BLaER1 treated with 17β-estradiol and CSF1 and Interleukin-3, amounts not matched to agents 10 nM and 100 nM (cell line): ENCODE data around the gene LRRK1.

Experiments used
- H3K27ac ChIP-seq, 11 experiments: shearing (Covaris generic); formaldehyde crosslinking; 2 replicates each; pipeline ENCODE4 v1.8.1; 2022
- H3K27me3 ChIP-seq, 11 experiments: shearing (Covaris generic); formaldehyde crosslinking; 2 replicates each; pipeline ENCODE4 v1.8.1; 2022
- H3K36me3 ChIP-seq, 11 experiments: shearing (Covaris generic); formaldehyde crosslinking; 2 replicates each; pipeline ENCODE4 v1.8.1; 2022
- H3K4me1 ChIP-seq, 10 experiments: shearing (Covaris generic); formaldehyde crosslinking; 2 replicates each; pipeline ENCODE4 v1.8.1; 2022
- H3K4me2 ChIP-seq, 11 experiments: shearing (Covaris generic); formaldehyde crosslinking; 2 replicates each; pipeline ENCODE4 v1.8.1; 2022
- H3K4me3 ChIP-seq, 10 experiments: shearing (Covaris generic); formaldehyde crosslinking; 2 replicates each; pipeline ENCODE4 v1.8.1; 2022
- H3K9ac ChIP-seq, 11 experiments: shearing (Covaris generic); formaldehyde crosslinking; 2 replicates each; pipeline ENCODE4 v1.8.1; 2022
- H3K9me3 ChIP-seq, 11 experiments: shearing (Covaris generic); formaldehyde crosslinking; replicated peaks in 1 of 11; 2 replicates each; pipeline ENCODE4 v1.8.1; 2022
- H4K20me1 ChIP-seq, 11 experiments: shearing (Covaris generic); formaldehyde crosslinking; 2 replicates each; pipeline ENCODE4 v1.8.1; 2022
- Cebpa-rat ChIP-seq, 11 experiments: shearing (Covaris generic); IDR thresholded peaks; 2 replicates each; pipeline ENCODE4 v1.8.1; 2022

Gene LRRK1

GRCh38 chr15:101010781-101011180 is 91.6 kb downstream of the LRRK1 start:
- Histone ChIP-seq H3K9me3 (peaks cover 0 to under 1% (median 0%) of the 10 kb centered on the region in 11 experiments; a peak in 2 of 22 replicates), H3K4me3 (no peak overlapping the region), H3K4me1 (peaks cover 11 to 30% (median 22%) of the 10 kb centered on the region in 10 experiments; a peak in 19 of 20 replicates), H3K27ac (no peak overlapping the region), H4K20me1 (peaks cover 0 to 25% (median 0%) of the 10 kb centered on the region in 11 experiments; a peak in 3 of 22 replicates), H3K36me3 (no peaks in the 10 kb centered on the region), H3K27me3 (peaks cover 0 to 18% (median 0%) of the 10 kb centered on the region in 11 experiments; a peak in 5 of 22 replicates), H3K9ac (no peak overlapping the region), H3K4me2 (no peak overlapping the region)
- no peak for TF ChIP-seq Cebpa-rat (IDR thresholded peaks at IDR 0.05)

DNA sequence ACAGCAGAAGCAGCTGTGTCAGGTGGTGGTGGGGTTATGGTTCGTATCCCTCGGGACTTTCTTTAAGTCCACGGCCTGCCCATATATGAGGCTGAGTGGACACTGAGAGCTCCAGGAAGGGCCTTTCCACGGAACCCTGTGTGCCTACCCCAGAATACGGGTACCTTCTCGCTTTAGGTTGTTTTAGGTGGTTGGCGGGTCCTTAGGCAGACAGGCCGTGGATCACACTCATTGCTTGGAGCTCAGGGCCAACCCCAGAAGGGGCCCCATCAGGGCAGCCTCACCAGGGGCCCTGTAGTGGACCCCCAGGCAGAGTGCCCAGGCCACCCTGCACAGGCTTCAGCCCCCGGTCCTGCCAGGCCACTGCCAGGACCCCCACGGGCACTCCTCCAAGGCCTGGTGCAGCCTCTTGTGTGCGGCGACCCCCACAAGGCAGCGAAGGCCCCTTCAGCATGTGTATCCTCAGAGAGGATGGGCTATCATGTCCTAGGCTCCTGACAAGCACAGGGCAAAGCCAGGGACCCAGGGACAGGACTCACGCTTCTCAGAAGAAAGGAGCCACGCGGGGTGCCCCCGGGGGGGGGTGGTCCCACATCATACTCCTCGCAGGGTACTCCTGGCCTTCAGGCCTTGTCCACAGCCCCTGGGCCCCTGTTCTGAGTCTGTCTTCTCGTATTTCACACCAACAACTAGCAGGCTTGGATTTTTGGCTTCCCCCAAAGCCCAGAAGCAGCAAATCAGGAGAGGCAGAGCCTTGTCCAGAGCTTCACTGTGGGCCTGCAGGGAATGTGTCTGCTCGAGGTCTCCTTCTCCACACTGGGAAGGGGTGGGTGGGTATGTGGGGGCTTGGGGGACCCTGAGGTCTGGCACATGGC is 93.4 kb downstream of the LRRK1 start:
- Histone ChIP-seq H3K9ac (no peak overlapping the region), H3K27me3 (peaks cover 0 to 21% (median 0%) of the 10 kb centered on the region in 11 experiments; a peak in 6 of 22 replicates), H3K9me3 (no peaks in the 10 kb centered on the region), H4K20me1 (peaks cover 0 to 20% (median 0%) of the 10 kb centered on the region in 11 experiments; a peak in 3 of 22 replicates), H3K4me2 (no peak overlapping the region), H3K4me1 (peaks cover 12 to 37% (median 27%) of the 10 kb centered on the region in 10 experiments), H3K36me3 (no peaks in the 10 kb centered on the region), H3K27ac (no peak overlapping the region), H3K4me3 (no peak overlapping the region)
- TF ChIP-seq Cebpa-rat (IDR thresholded peaks at IDR 0.05) = no peak

DNA sequence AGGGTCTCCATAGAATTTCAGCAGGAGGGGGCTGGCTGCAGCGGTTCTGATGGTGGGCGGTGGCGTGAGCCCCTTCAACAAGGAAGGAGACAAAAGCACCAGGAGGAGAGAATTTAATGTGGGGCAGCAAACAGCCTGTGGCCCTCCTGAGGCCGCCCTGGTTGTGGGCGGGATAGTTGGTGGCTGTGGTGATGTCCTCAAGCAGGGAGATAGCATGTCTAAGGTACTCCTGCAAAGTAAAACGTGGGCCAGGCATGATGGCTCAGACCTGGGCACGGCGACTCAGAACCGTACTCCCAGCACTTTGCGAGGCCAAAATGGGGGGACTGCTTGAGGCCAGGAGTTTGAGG is 94.0 kb downstream of the LRRK1 start:
- no peaks in the 10 kb centered on the region for H3K36me3 ChIP-seq
- no peaks in the 10 kb centered on the region for H3K9me3 ChIP-seq

GRCh38 chr15:101013769-101014675 is 94.9 kb downstream of the LRRK1 start:
- H3K4me2 ChIP-seq = no peak overlapping the region
- no peak overlapping the region for H3K27ac ChIP-seq
- no peak for TF ChIP-seq Cebpa-rat (IDR thresholded peaks at IDR 0.05)
- no peaks in the 10 kb centered on the region for H3K36me3 ChIP-seq
- H3K4me3 ChIP-seq = no peak overlapping the region
- H3K4me1 ChIP-seq = peaks cover 15 to 38% (median 24%) of the 10 kb centered on the region in 10 experiments
- no peak overlapping the region for H3K9ac ChIP-seq
- H3K9me3 ChIP-seq = no peaks in the 10 kb centered on the region
- peaks cover 0 to 22% (median 0%) of the 10 kb centered on the region in 11 experiments; a peak in 4 of 22 replicates for H3K27me3 ChIP-seq
- H4K20me1 ChIP-seq = peaks cover 0 to 16% (median 0%) of the 10 kb centered on the region in 11 experiments; a peak in 4 of 22 replicates

More for the DNA sequence above, 94.0 kb downstream of the LRRK1 start:
- H3K9ac ChIP-seq = no peak overlapping the region
- H3K4me2 ChIP-seq = no peak overlapping the region
- no peak overlapping the region for H3K27ac ChIP-seq
- H3K4me1 ChIP-seq = peaks cover 16 to 37% (median 26%) of the 10 kb centered on the region in 10 experiments
- no peak overlapping the region for H3K4me3 ChIP-seq
- peaks cover 0 to 18% (median 0%) of the 10 kb centered on the region in 11 experiments; a peak in 4 of 22 replicates for H4K20me1 ChIP-seq
- TF ChIP-seq Cebpa-rat (IDR thresholded peaks at IDR 0.05) = no peak
- H3K27me3 ChIP-seq = peaks cover 0 to 19% (median 0%) of the 10 kb centered on the region in 11 experiments; a peak in 3 of 22 replicates

- peaks cover 12 to 38% (median 22%) of the 10 kb centered on the region in 10 experiments; a peak in 19 of 20 replicates for H3K4me1 ChIP-seq
- H4K20me1 ChIP-seq = peaks cover 0 to 13% (median 0%) of the 10 kb centered on the region in 11 experiments; a peak in 3 of 22 replicates
- no peaks in the 10 kb centered on the region for H3K9me3 ChIP-seq
- peaks cover 0 to 26% (median 0%) of the 10 kb centered on the region in 11 experiments; a peak in 5 of 22 replicates for H3K27me3 ChIP-seq
- no peak for TF ChIP-seq Cebpa-rat (IDR thresholded peaks at IDR 0.05)
- H3K36me3 ChIP-seq = no peaks in the 10 kb centered on the region
- no peak overlapping the region for H3K27ac ChIP-seq
- no peak overlapping the region; a peak in 1 of 22 replicates for H3K4me2 ChIP-seq
- H3K4me3 ChIP-seq = no peak overlapping the region
- no peak overlapping the region for H3K9ac ChIP-seq
Observed at GRCh38 chr15:101014921-101015841, 96.0 kb downstream of the LRRK1 start.

- no peaks in the 10 kb centered on the region for H3K36me3 ChIP-seq
Observed at GRCh38 chr15:101016581-101016980, 97.4 kb downstream of the LRRK1 start.

GRCh38 chr15:101017093-101017754 is 98.1 kb downstream of the LRRK1 start:
- H3K36me3 ChIP-seq = no peaks in the 10 kb centered on the region
- no peaks in the 10 kb centered on the region for H3K9me3 ChIP-seq
- no peak overlapping the region for H3K9ac ChIP-seq
- no peak for TF ChIP-seq Cebpa-rat (IDR thresholded peaks at IDR 0.05)
- H4K20me1 ChIP-seq = peaks cover 0 to 13% (median 0%) of the 10 kb centered on the region in 11 experiments; a peak in 2 of 22 replicates
- no peak overlapping the region for H3K4me3 ChIP-seq
- H3K4me2 ChIP-seq = peak overlapping the region in 9 of 11 experiments; percentile 7 to 85 (median 68); a peak in 15 of 22 replicates
- H3K27me3 ChIP-seq = peaks cover 0 to 45% (median 0%) of the 10 kb centered on the region in 11 experiments; a peak in 6 of 22 replicates
- peaks cover 12 to 38% (median 22%) of the 10 kb centered on the region in 10 experiments; a peak in 19 of 20 replicates for H3K4me1 ChIP-seq
- H3K27ac ChIP-seq = peak overlapping the region in 3 of 11 experiments; percentile 15 to 41 (median 25); a peak in 4 of 22 replicates

More at GRCh38 chr15:101016581-101016980, 97.4 kb downstream of the LRRK1 start:
- no peak overlapping the region for H3K4me3 ChIP-seq
- peaks cover 0 to 13% (median 0%) of the 10 kb centered on the region in 11 experiments; a peak in 2 of 22 replicates for H4K20me1 ChIP-seq
- H3K27ac ChIP-seq = peak overlapping the region in 1 of 11 experiments; percentile 1; a peak in 1 of 22 replicates
- peak overlapping the region in 2 of 11 experiments; percentile 20 to 84; a peak in 3 of 22 replicates for H3K4me2 ChIP-seq
- peaks cover 0 to 39% (median 0%) of the 10 kb centered on the region in 11 experiments; a peak in 6 of 22 replicates for H3K27me3 ChIP-seq
- peaks cover 12 to 38% (median 22%) of the 10 kb centered on the region in 10 experiments; a peak in 19 of 20 replicates for H3K4me1 ChIP-seq
- TF ChIP-seq Cebpa-rat (IDR thresholded peaks at IDR 0.05) = no peak
- no peak overlapping the region for H3K9ac ChIP-seq
- no peaks in the 10 kb centered on the region for H3K9me3 ChIP-seq
